DND-41 (cell line): ENCODE results near the gene ADAMTS8.

Source experiments
- ATAC-seq: fragments of 200-7000 bp; cut with Tn5 transposase; 3 replicates; pipeline ENCODE4 v1.9.1; 2021; ENCODE audit warnings: low read depth; ENCODE audit not compliant: insufficient read depth
- DNase-seq: peaks from one replicate; pipeline ENCODE4 v3.0.0-alpha.2; 2020
- H2AFZ ChIP-seq: 2 replicates; pipeline ENCODE4 v1.6.0; 2012; ENCODE audit warnings: low read depth, low read length
- H3K27ac ChIP-seq: 2 replicates; pipeline ENCODE4 v1.5.1; 2012; ENCODE audit warnings: low read length, inconsistent platforms
- H3K27me3 ChIP-seq: fragments of 200-600 bp; sonication (generic); 2 replicates; pipeline ENCODE4 v1.6.0; 2012; ENCODE audit warnings: low read length, mild to moderate bottlenecking, inconsistent platforms; ENCODE audit not compliant: insufficient read depth, poor library complexity
- H3K36me3 ChIP-seq: 2 replicates; pipeline ENCODE4 v1.5.1; 2012; ENCODE audit warnings: low read length, inconsistent platforms; ENCODE audit not compliant: insufficient read depth
- H3K4me1 ChIP-seq: 2 replicates; pipeline ENCODE4 v1.5.1; 2012; ENCODE audit warnings: mild to moderate bottlenecking, low read length; ENCODE audit not compliant: insufficient read depth
- H3K4me2 ChIP-seq: 2 replicates; pipeline ENCODE4 v1.6.0; 2012; ENCODE audit warnings: mild to moderate bottlenecking, moderate library complexity, low read length, inconsistent platforms; ENCODE audit not compliant: insufficient read depth
- H3K4me3 ChIP-seq, 2 experiments: fragments of 200-600 bp in 1 of 2; shearing (Covaris generic) in 1 of 2; 2 replicates each; pipeline ENCODE4 v1.5.1; 2012 to 2016; ENCODE audit warnings: inconsistent platforms in 2 of 2, low read length in 2 of 2, mild to moderate bottlenecking in 2 of 2, low read depth in 1 of 2, moderate library complexity in 1 of 2
- H3K79me2 ChIP-seq: 2 replicates; pipeline ENCODE4 v1.6.0; 2012; ENCODE audit warnings: low read length, inconsistent platforms; ENCODE audit not compliant: insufficient read depth
- H3K9ac ChIP-seq: 2 replicates; pipeline ENCODE4 v1.6.0; 2012; ENCODE audit warnings: low read depth, mild to moderate bottlenecking, inconsistent platforms, low read length, moderate library complexity
- H3K9me3 ChIP-seq: 2 replicates; pipeline ENCODE4 v1.5.1; 2012; ENCODE audit warnings: low read length, moderate library complexity, mild to moderate bottlenecking, inconsistent platforms; ENCODE audit not compliant: insufficient read depth, severe bottlenecking
- H4K20me1 ChIP-seq: 2 replicates; pipeline ENCODE4 v1.6.0; 2012; ENCODE audit warnings: low read length; ENCODE audit not compliant: insufficient read depth
- EZH2 ChIP-seq: IDR thresholded peaks from 3 replicates; pipeline ENCODE4 v1.6.1; 2012; ENCODE audit warnings: borderline replicate concordance, low read depth, mild to moderate bottlenecking, moderate library complexity, low read length, inconsistent platforms; ENCODE audit not compliant: severe bottlenecking
- TF ChIP-seq, protein P1 (sequence below): IDR thresholded peaks from 2 replicates; pipeline ENCODE4 v1.5.1; 2012; ENCODE audit warnings: borderline replicate concordance, low read length, moderate library complexity, mild to moderate bottlenecking; ENCODE audit not compliant: poor library complexity, severe bottlenecking; ENCODE audit errors: extremely low read depth

ADAMTS8 gene

DNA sequence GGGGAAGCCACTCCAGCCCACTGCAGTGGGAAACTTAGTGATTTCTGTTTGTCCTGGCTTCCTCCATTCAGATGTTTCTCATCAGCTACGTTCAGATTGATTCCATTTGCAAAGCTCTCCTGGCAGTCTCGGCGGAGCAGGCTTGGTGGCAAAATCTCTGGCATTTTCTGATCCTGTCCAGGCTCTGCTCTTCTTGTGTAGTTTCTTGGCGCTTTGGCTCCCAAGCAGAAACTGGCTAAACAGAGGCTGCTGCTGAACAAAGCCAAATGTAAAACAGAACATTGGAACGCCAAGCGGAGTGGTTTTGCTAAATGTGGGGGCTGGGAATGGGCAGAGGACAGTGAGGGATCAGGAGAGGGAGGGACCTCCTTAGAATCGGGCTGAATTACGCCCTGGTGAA, 36.7 kb downstream of the ADAMTS8 start:
- H3K27me3 ChIP-seq: no peaks in the 10 kb centered on the region
- no peak overlapping the region for H3K4me2 ChIP-seq
- H2AFZ ChIP-seq: no peak overlapping the region
- no peak overlapping the region for H3K27ac ChIP-seq
- no peak overlapping the region for H3K4me3 ChIP-seq
- TF ChIP-seq, protein P1, sequence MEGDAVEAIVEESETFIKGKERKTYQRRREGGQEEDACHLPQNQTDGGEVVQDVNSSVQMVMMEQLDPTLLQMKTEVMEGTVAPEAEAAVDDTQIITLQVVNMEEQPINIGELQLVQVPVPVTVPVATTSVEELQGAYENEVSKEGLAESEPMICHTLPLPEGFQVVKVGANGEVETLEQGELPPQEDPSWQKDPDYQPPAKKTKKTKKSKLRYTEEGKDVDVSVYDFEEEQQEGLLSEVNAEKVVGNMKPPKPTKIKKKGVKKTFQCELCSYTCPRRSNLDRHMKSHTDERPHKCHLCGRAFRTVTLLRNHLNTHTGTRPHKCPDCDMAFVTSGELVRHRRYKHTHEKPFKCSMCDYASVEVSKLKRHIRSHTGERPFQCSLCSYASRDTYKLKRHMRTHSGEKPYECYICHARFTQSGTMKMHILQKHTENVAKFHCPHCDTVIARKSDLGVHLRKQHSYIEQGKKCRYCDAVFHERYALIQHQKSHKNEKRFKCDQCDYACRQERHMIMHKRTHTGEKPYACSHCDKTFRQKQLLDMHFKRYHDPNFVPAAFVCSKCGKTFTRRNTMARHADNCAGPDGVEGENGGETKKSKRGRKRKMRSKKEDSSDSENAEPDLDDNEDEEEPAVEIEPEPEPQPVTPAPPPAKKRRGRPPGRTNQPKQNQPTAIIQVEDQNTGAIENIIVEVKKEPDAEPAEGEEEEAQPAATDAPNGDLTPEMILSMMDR: no peak
- no peak for TF ChIP-seq EZH2
- H4K20me1 ChIP-seq: no peaks in the 10 kb centered on the region
- H3K4me1 ChIP-seq: peaks cover 19% of the 10 kb centered on the region
- DNase-seq (no peak), ATAC-seq (no peak)
- no peaks in the 10 kb centered on the region for H3K36me3 ChIP-seq
- no peaks in the 10 kb centered on the region for H3K9me3 ChIP-seq
- no peak overlapping the region for H3K9ac ChIP-seq
- H3K79me2 ChIP-seq: no peaks in the 10 kb centered on the region

DNA sequence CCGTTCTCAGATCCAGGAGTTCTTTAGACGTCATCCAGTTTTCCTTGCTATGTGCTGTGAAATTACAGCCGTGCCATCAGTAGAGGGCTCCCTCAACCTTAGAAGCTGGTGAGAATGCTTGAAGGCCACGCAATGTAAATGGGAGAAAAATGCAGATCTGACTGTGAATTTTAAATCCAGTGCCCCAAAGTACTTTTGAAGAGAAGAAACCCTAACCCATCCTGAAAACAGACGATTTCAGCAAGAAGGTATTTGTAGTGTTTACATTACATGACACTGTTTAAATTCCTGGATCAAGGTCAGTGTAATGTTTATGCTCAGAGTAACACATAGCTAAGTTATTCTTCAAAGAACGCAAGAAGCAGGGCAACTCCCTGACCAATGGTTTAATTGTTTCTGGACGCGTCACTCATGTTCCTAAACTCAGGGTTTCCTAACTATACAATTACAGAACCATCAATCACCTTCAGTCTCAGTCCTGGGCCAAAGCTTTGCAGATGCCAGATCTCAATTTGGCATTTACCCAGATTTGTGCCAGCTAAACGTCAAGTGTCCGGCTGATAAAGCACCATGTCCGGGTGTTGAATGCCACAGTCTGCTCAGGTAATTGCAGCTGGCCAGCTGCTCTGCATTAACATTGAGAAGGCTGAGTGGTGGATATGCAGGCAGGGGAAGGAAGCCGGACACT, 38.2 kb downstream of the ADAMTS8 start:
- no peaks in the 10 kb centered on the region for H4K20me1 ChIP-seq
- no peak for DNase-seq
- H3K4me2 ChIP-seq: no peak overlapping the region

DNA sequence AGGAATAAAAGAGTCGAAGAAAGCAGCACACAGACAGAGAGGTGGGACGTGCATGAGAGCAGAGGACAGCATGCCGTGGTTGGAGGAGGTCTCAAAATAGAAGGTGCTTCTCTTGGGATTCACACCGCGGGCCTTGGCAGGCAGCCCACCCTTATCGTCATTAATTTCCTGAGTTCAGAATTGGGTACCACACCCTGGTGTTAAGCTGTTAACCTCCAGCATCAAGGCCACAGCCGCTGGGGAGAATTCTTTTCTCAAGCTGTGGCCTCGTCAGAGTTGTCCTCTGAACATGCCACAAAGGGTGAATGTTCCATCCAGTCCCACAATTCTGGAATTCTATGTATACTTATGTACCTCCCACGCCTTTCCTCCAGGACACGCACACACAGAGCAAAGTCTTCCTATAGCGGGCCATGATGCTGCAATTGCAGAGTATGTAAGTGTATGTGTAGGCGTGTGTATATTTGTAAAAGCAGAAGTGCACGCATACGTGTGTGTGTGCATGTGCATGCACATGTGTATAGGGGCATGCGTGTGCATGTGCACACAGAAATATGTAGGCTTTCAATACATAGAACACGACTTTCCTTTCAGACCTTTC, 39.0 kb downstream of the ADAMTS8 start:
- DNase-seq (peak; percentile 54), ATAC-seq (peak; percentile 48)
- no peak for TF ChIP-seq EZH2
- Histone ChIP-seq H3K79me2 (no peaks in the 10 kb centered on the region), H3K4me2 (no peak overlapping the region), H3K36me3 (no peaks in the 10 kb centered on the region), H3K4me1 (peaks cover 20% of the 10 kb centered on the region), H4K20me1 (no peaks in the 10 kb centered on the region), H3K27ac (no peak overlapping the region), H3K9ac (no peak overlapping the region), H3K9me3 (no peaks in the 10 kb centered on the region), H2AFZ (no peak overlapping the region), H3K27me3 (no peaks in the 10 kb centered on the region), H3K4me3 (no peak overlapping the region)

More for the DNA sequence above, 38.2 kb downstream of the ADAMTS8 start:
- H3K27ac ChIP-seq: no peak overlapping the region
- peaks cover 19% of the 10 kb centered on the region for H3K4me1 ChIP-seq
- H3K4me3 ChIP-seq: no peak overlapping the region
- H3K9ac ChIP-seq: no peak overlapping the region
- H2AFZ ChIP-seq: no peak overlapping the region
- no peak for ATAC-seq
- TF ChIP-seq, protein P1: peak; percentile 29
- no peak for TF ChIP-seq EZH2
- H3K79me2 ChIP-seq: no peaks in the 10 kb centered on the region
- no peaks in the 10 kb centered on the region for H3K36me3 ChIP-seq
- no peaks in the 10 kb centered on the region for H3K9me3 ChIP-seq
- H3K27me3 ChIP-seq: no peaks in the 10 kb centered on the region

DNA sequence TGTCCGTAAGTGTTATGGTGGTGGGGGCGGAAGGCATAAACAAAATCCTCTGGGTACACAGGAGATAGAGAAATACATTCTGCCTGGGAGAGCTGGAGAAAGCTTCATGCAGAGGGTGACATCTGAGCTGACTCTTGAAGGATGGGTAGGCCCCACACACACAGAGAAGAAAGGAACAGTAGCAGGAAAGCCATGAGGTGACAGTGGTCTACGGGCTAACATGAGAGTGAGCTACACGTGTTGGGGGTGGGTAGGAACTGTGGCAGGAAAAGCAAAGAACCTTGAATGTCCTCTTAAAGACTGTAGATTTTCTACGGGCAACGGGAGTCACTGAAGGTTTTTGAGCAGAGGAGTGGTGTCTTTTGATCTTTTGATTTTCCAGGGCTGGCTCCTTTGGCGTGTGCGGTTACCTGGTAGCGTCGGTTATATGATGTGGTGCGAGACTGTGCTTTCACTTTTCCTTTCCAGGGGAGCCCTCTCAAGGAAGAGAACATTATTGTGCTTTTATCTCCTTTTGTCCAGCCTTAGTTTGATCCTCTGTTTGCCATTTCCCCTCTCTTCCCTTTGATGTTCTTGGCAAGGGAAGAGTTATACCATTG, 39.7 kb downstream of the ADAMTS8 start:
- Histone ChIP-seq H3K4me3 (peak overlapping the region in 1 of 2 experiments; percentile 27; a peak in 2 of 4 replicates), H3K36me3 (no peaks in the 10 kb centered on the region), H3K79me2 (no peaks in the 10 kb centered on the region), H3K9ac (no peak overlapping the region), H3K4me2 (peak overlapping the region; percentile 50), H3K27ac (no peak overlapping the region), H3K4me1 (peaks cover 27% of the 10 kb centered on the region), H4K20me1 (peaks cover 3% of the 10 kb centered on the region; the same call in 1 of the 2 replicates), H3K27me3 (no peaks in the 10 kb centered on the region), H2AFZ (no peak overlapping the region), H3K9me3 (no peaks in the 10 kb centered on the region)
- no peak for TF ChIP-seq EZH2
- TF ChIP-seq, protein P1: peak; percentile 25
- peak; percentile 89 for ATAC-seq
- peak; percentile 72 for DNase-seq
